SK-N-SH treated with all-trans-retinoic acid at 6 μM for 48 hours (cell line): ENCODE data around the gene TTC31.
A peak's percentile ranks its signal among the peaks of the same experiment; 100 is the strongest.

Source experiments
- ATAC-seq: fragments of 200-7000 bp; cut with Tn5 transposase; 3 replicates; pipeline ENCODE4 v1.9.1; 2020; ENCODE audit warnings: mild to moderate bottlenecking, moderate library complexity
- BACH2 ChIP-seq: fragments of 250-450 bp; sonication (Bioruptor Pico); IDR thresholded peaks from 2 replicates; pipeline ENCODE4 v1.9.0; 2021; ENCODE audit warnings: mild to moderate bottlenecking, borderline replicate concordance
- CSDC2 ChIP-seq: fragments of 250-450 bp; sonication (Bioruptor Pico); IDR thresholded peaks from 2 replicates; pipeline ENCODE4 v1.5.0; 2020; ENCODE audit warnings: mild to moderate bottlenecking, moderate library complexity
- ESRRG ChIP-seq: fragments of 250-450 bp; sonication (Bioruptor Pico); IDR thresholded peaks from 2 replicates; pipeline ENCODE4 v1.6.1; 2021; ENCODE audit warnings: mild to moderate bottlenecking
- GLIS3 ChIP-seq: fragments of 250-450 bp; sonication (Bioruptor Pico); IDR thresholded peaks from 2 replicates; pipeline ENCODE4 v1.5.0; 2020; ENCODE audit warnings: mild to moderate bottlenecking, moderate library complexity
- PPARA ChIP-seq: fragments of 250-450 bp; sonication (Bioruptor Pico); IDR thresholded peaks from 2 replicates; pipeline ENCODE4 v1.5.0; 2020; ENCODE audit warnings: mild to moderate bottlenecking, borderline replicate concordance
- RARB ChIP-seq: fragments of 250-450 bp; sonication (Bioruptor Pico); IDR thresholded peaks from 2 replicates; pipeline ENCODE4 v1.8.0; 2021; ENCODE audit warnings: mild to moderate bottlenecking, moderate library complexity
- TCF4 ChIP-seq: fragments of 250-450 bp; sonication (Bioruptor Pico); IDR thresholded peaks from 2 replicates; pipeline ENCODE4 v1.8.0; 2021; ENCODE audit warnings: mild to moderate bottlenecking, moderate library complexity, borderline replicate concordance
- TOX ChIP-seq: fragments of 250-450 bp; sonication (Bioruptor Pico); IDR thresholded peaks from 2 replicates; pipeline ENCODE4 v1.8.0; 2021; ENCODE audit warnings: mild to moderate bottlenecking, moderate library complexity, borderline replicate concordance
- ZC3H10 ChIP-seq: fragments of 250-450 bp; sonication (Bioruptor Pico); IDR thresholded peaks from 2 replicates; pipeline ENCODE4 v1.5.1; 2021; ENCODE audit warnings: mild to moderate bottlenecking, moderate library complexity
- ZFP30 ChIP-seq: fragments of 450-650 bp; formaldehyde crosslinking; IDR thresholded peaks from 2 replicates; pipeline ENCODE4 v1.5.0; 2022; ENCODE audit warnings: mild to moderate bottlenecking, moderate library complexity
- ZNF565 ChIP-seq: fragments of 450-650 bp; formaldehyde crosslinking; conservative IDR thresholded peaks from 2 replicates; pipeline ENCODE4 v1.5.0; 2020; ENCODE audit warnings: low read depth, mild to moderate bottlenecking, moderate library complexity
- ZNF70 ChIP-seq: fragments of 450-650 bp; formaldehyde crosslinking; IDR thresholded peaks from 2 replicates; pipeline ENCODE4 v1.5.0; 2020; ENCODE audit warnings: mild to moderate bottlenecking, moderate library complexity
- ZNF8 ChIP-seq: fragments of 450-650 bp; formaldehyde crosslinking; IDR thresholded peaks from 2 replicates; pipeline ENCODE4 v1.5.0; 2020; ENCODE audit warnings: mild to moderate bottlenecking, moderate library complexity
- TF ChIP-seq, protein P1 (sequence below): fragments of 250-450 bp; sonication (Bioruptor Pico); IDR thresholded peaks from 2 replicates; pipeline ENCODE4 v1.8.0; 2020; ENCODE audit warnings: mild to moderate bottlenecking, moderate library complexity, borderline replicate concordance
- TF ChIP-seq, protein P2 (sequence below): fragments of 250-450 bp; sonication (Bioruptor Pico); IDR thresholded peaks from 2 replicates; pipeline ENCODE4 v1.5.0; 2020; ENCODE audit warnings: mild to moderate bottlenecking, moderate library complexity
- TF ChIP-seq, protein P3 (sequence below): fragments of 250-450 bp; sonication (Bioruptor Pico); IDR thresholded peaks from 2 replicates; pipeline ENCODE4 v1.5.1; 2020; ENCODE audit warnings: low read depth, mild to moderate bottlenecking, moderate library complexity
- TF ChIP-seq, protein P4 (sequence below): fragments of 250-450 bp; sonication (Bioruptor Pico); IDR thresholded peaks from 2 replicates; pipeline ENCODE4 v1.5.1; 2021; ENCODE audit warnings: mild to moderate bottlenecking, moderate library complexity

Gene TTC31

DNA sequence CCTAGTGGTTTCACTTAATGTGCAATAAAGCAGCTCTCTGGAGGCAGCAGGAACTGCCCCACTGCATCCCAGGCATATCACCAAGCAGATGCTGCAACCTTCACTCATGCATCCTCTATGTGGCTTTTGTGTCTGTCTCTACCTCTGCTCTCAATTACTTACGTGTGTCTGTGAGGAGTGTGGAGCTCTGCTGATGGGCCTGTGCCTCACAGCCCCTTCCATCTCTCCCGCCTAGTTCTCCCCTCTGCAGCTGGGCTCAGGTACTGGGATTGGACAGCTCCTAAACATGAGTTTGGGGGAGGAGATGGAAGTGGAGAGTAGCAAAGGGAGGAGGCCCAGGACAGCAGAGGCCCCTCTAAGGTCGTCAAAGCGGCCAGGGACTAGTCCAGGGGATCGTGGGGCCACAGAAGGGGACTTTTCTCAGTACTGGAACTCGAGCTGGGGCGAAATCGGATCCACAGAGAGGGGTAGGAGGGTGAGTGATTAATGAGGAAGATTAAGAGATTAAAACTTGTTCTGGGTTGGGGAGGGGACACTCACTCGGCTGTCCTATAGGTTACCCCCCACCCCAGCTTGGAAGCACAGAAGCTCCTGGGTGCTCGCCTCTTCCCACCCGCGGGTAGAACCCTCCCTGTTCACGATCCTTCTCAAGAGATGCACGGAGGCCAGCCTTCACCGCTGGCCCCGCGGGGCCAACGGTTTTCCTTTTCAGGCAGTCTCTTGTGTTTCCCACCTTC is 18.6 kb downstream of the TTC31 start:
- ATAC-seq, result no peak
- TF ChIP-seq ZNF70, result peak; percentile 77
- TF ChIP-seq, protein P1, sequence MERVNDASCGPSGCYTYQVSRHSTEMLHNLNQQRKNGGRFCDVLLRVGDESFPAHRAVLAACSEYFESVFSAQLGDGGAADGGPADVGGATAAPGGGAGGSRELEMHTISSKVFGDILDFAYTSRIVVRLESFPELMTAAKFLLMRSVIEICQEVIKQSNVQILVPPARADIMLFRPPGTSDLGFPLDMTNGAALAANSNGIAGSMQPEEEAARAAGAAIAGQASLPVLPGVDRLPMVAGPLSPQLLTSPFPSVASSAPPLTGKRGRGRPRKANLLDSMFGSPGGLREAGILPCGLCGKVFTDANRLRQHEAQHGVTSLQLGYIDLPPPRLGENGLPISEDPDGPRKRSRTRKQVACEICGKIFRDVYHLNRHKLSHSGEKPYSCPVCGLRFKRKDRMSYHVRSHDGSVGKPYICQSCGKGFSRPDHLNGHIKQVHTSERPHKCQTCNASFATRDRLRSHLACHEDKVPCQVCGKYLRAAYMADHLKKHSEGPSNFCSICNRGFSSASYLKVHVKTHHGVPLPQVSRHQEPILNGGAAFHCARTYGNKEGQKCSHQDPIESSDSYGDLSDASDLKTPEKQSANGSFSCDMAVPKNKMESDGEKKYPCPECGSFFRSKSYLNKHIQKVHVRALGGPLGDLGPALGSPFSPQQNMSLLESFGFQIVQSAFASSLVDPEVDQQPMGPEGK (CRISPR knock-in tag), result no peak
- TF ChIP-seq, protein P2, sequence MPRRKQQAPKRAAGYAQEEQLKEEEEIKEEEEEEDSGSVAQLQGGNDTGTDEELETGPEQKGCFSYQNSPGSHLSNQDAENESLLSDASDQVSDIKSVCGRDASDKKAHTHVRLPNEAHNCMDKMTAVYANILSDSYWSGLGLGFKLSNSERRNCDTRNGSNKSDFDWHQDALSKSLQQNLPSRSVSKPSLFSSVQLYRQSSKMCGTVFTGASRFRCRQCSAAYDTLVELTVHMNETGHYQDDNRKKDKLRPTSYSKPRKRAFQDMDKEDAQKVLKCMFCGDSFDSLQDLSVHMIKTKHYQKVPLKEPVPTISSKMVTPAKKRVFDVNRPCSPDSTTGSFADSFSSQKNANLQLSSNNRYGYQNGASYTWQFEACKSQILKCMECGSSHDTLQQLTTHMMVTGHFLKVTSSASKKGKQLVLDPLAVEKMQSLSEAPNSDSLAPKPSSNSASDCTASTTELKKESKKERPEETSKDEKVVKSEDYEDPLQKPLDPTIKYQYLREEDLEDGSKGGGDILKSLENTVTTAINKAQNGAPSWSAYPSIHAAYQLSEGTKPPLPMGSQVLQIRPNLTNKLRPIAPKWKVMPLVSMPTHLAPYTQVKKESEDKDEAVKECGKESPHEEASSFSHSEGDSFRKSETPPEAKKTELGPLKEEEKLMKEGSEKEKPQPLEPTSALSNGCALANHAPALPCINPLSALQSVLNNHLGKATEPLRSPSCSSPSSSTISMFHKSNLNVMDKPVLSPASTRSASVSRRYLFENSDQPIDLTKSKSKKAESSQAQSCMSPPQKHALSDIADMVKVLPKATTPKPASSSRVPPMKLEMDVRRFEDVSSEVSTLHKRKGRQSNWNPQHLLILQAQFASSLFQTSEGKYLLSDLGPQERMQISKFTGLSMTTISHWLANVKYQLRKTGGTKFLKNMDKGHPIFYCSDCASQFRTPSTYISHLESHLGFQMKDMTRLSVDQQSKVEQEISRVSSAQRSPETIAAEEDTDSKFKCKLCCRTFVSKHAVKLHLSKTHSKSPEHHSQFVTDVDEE, result no peak

DNA sequence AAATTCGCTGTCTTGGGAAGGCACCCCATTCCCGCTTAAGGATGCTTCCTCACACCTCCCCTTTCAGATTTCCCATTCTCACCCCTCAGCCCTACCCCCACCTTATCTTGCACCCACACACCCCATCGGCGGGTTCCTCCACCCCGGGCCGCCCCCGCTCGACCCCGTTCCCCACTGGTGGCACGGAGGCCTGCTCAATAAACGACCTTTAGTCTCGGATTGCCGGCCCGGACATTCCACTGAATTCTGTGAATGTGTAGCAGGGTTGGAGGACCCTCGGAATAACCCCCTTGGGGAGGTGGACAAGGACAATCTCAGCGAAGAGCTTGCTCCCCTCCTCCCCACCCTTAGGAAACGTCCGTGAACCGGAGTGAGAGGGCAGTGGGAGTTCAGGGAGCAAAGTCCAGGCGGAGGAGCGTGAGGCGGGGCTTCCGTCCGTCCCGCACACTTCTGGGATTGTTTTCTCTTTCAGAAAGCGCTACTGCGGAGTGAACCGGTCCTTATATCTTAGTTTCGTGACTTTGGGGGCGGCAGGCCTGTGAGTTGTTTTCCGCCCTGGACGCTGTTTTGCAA is 19.4 kb downstream of the TTC31 start:
- no peak for ATAC-seq

DNA sequence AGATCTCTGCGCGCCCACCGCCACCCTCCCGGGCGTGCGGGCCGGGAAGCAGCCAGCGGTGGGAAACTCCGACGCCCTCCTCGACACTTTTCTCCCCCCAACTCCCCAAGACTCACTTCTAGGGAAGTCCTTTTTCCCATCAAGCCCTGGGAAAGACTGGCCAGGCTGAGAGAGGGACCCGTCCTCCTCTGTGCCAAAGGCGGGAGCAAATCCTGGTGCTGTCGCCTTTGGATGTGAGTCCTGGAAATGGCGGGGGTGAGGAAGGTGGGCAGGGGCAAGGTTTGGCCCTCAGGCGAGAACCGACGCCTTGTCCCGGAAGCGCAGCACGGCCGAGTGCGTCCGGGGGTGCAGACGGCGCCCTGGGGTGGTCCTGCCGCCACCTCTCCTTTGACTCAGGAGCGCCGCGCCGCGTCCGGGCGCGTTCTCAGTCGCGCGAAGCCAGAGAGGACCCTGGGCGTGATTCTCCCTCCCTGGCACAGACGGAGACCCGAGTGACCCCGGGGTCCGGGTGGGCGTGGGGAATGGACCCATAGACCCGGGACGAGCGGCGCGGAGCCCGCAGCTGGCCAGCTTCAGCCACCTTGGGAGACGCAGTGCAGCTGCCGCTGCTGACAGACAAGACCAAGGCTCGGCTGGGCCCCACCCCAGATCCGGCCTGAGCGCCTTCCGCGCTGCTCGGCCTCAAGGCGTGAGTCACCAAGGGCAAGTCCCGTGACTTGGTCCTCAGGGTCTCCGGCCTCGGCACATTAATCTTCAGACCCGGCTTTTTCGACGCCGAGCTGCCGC is 20.0 kb downstream of the TTC31 start:
- no peak for ATAC-seq
- TF ChIP-seq PPARA (CRISPR knock-in tag) (no peak), TCF4 (CRISPR knock-in tag) (no peak), BACH2 (CRISPR knock-in tag) (no peak)
- TF ChIP-seq, protein P1 (CRISPR knock-in tag), result no peak
- TF ChIP-seq, all 23 proteins: peak for 0

More for the DNA sequence above, 19.4 kb downstream of the TTC31 start:
- TF ChIP-seq, protein P2, result no peak
- TF ChIP-seq GLIS3 (CRISPR knock-in tag) (no peak), ZC3H10 (CRISPR knock-in tag) (no peak), RARB (CRISPR knock-in tag) (no peak), CSDC2 (CRISPR knock-in tag) (no peak), ZNF70 (no peak), PPARA (CRISPR knock-in tag) (no peak), TOX (CRISPR knock-in tag) (no peak)
- TF ChIP-seq, all 23 proteins: peak for 0

DNA sequence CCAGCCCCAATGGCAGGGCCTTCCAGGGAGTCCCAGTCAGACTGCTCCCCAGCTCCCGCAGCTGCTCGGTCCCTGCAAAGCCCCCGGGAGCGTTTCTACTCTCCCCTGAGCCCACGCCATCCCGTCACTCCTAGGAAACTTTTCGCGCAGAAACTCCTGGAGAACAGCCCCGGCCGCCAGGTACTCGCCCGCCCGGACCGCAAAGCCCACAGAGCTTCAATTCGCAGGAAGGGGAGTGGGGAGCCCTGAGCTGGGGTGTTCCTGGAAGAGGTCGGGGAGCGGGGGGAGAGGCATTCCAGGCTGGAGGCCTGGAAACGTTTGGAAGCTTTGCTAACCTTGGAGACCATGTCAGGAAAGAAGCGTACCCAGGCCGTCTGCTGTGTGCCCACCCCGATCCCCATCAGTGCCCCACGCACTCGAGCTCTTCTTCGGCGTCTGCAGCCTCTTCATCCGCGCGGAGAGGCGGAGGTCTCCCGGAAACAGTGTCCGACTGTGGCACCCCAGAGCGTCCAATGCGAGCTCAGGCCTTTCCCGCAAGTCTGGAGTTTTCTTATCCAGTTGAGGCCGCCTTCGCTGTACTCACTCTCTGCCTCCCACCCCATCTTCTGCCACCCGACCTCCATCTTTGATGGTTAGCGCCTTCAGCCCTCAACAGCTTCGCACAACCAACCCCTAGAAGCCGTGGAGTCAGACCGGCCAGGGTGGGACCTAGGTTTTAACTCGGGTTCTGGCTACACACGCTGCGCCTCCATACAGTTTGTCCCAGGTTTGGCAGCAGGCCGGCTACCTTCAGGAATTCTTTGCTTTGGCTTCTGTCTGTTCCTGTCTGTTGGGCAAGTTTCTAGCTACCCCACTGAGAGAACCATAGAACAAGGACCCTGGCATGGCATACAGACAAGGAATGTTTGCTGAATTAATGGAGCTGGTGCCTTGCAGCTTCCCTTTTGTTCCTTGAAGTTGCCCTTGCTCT is 20.9 kb downstream of the TTC31 start:
- TF ChIP-seq PPARA (CRISPR knock-in tag), result no peak
- TF ChIP-seq, protein P3, sequence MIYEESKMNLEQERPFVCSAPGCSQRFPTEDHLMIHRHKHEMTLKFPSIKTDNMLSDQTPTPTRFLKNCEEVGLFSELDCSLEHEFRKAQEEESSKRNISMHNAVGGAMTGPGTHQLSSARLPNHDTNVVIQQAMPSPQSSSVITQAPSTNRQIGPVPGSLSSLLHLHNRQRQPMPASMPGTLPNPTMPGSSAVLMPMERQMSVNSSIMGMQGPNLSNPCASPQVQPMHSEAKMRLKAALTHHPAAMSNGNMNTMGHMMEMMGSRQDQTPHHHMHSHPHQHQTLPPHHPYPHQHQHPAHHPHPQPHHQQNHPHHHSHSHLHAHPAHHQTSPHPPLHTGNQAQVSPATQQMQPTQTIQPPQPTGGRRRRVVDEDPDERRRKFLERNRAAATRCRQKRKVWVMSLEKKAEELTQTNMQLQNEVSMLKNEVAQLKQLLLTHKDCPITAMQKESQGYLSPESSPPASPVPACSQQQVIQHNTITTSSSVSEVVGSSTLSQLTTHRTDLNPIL (CRISPR knock-in tag), result no peak
- TF ChIP-seq ZNF8 (CRISPR knock-in tag), result no peak
- no peak for TF ChIP-seq ZNF565 (CRISPR knock-in tag)
- no peak for TF ChIP-seq ZFP30
- TF ChIP-seq ZNF70, result no peak
- no peak for TF ChIP-seq BACH2 (CRISPR knock-in tag)
- no peak for TF ChIP-seq TOX (CRISPR knock-in tag)
- TF ChIP-seq, protein P4, sequence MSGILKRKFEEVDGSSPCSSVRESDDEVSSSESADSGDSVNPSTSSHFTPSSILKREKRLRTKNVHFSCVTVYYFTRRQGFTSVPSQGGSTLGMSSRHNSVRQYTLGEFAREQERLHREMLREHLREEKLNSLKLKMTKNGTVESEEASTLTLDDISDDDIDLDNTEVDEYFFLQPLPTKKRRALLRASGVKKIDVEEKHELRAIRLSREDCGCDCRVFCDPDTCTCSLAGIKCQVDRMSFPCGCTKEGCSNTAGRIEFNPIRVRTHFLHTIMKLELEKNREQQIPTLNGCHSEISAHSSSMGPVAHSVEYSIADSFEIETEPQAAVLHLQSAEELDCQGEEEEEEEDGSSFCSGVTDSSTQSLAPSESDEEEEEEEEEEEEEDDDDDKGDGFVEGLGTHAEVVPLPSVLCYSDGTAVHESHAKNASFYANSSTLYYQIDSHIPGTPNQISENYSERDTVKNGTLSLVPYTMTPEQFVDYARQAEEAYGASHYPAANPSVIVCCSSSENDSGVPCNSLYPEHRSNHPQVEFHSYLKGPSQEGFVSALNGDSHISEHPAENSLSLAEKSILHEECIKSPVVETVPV, result no peak
- TF ChIP-seq GLIS3 (CRISPR knock-in tag), result no peak
- no peak for TF ChIP-seq ESRRG (CRISPR knock-in tag)
- TF ChIP-seq ZC3H10 (CRISPR knock-in tag), result no peak
- ATAC-seq, result no peak
